Measurements from ENCODE around the gene RSPH3. TPM values are rescaled to one million over a fixed set of nuclear protein-coding genes. Genes with fewer than 3 reads are reported as not detected.

Gene RSPH3

Small RNA genes lying within 50 kb of the gene (small RNA-seq; reads per million reads assigned to genes)
- not detected for gene RNU6-293P
